Dendritic cell treated with granulocyte-macrophage colony-stimulating factor and Interleukin-4, amounts not matched to agents 40 ng/mL and 50 ng/mL, for 4 days (primary cell): Measurements from ENCODE around the gene HNRNPR.

Experiments
- H3K27ac Mint-ChIP-seq: one replicate; pipeline ENCODE4 v1.8.0; 2022; ENCODE audit warnings: mild to moderate bottlenecking, mixed read lengths
- H3K27me3 Mint-ChIP-seq: one replicate; pipeline ENCODE4 v1.8.0; 2022; ENCODE audit warnings: mild to moderate bottlenecking, mixed read lengths
- H3K36me3 Mint-ChIP-seq: one replicate; pipeline ENCODE4 v1.8.0; 2022; ENCODE audit warnings: low read depth, mixed read lengths
- H3K4me1 Mint-ChIP-seq: one replicate; pipeline ENCODE4 v1.8.0; 2022; ENCODE audit warnings: low read depth, mixed read lengths
- H3K4me3 Mint-ChIP-seq: one replicate; pipeline ENCODE4 v1.8.0; 2022; ENCODE audit warnings: mild to moderate bottlenecking, moderate library complexity, mixed read lengths
- H3K9me3 Mint-ChIP-seq: one replicate; pipeline ENCODE4 v1.8.0; 2022; ENCODE audit warnings: mixed read lengths
- intact Hi-C: fragments of 100-400 bp; cut with micrococcal nuclease; formaldehyde crosslinking; loops from one replicate; pipeline ENCODE4 v1.15.0; 2022

HNRNPR gene

GRCh38 chr1:23357138-23357908 lies 13.2 kb upstream of the HNRNPR start:
- Mint-ChIP-seq H3K36me3 (peaks cover 32% of the 10 kb centered on the region), H3K27me3 (peaks cover 3% of the 10 kb centered on the region), H3K9me3 (peaks cover 38% of the 10 kb centered on the region), H3K27ac (no peak overlapping the region), H3K4me1 (no peaks in the 10 kb centered on the region), H3K4me3 (no peak overlapping the region)
- intact Hi-C loops, result no loop called here

DNA sequence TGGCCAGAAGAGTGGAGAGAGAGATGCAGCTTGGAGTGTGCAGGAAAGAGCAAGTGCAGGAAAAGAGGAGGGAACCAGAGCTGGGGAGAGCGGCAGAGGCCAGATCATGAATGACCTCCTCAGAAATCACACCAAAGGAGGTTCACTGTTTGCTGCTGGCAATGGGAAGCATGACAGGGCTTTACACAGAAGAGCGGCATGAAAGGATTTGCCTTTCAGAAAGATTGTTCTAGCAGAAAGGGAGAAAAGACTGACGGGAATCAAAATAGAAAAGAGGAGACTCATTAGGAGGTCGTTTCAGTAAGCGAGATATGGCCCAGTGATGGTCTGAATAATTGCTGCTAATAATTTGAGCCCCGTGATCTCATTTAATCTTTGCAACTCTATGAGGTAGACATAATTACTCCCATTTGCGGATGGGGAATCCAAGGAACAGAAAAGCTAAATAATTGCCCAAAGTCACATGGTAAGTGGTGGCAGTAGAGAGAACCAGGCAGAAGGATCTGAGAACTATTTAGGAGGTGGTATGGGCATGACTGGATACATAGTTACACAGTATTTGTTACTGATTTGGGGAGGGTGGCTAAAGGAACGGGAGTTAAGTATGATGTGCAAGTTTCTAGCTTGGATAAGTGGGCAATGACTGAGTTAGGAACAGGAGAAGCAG lies 12.5 kb upstream of the HNRNPR start:
- Mint-ChIP-seq H3K4me3 (no peak overlapping the region), H3K27me3 (peaks cover 3% of the 10 kb centered on the region), H3K36me3 (peaks cover 25% of the 10 kb centered on the region), H3K9me3 (peaks cover 31% of the 10 kb centered on the region), H3K4me1 (no peaks in the 10 kb centered on the region), H3K27ac (no peak overlapping the region)
- intact Hi-C loops, result no loop called here

- peaks cover 1% of the 10 kb centered on the region for H3K36me3 Mint-ChIP-seq
- no peaks in the 10 kb centered on the region for H3K4me1 Mint-ChIP-seq
- no peak overlapping the region for H3K27ac Mint-ChIP-seq
- H3K9me3 Mint-ChIP-seq, result peaks cover 7% of the 10 kb centered on the region
- intact Hi-C loops, result no loop called here
- no peak overlapping the region for H3K4me3 Mint-ChIP-seq
- peaks cover 3% of the 10 kb centered on the region for H3K27me3 Mint-ChIP-seq
These were observed 10.2 kb upstream of the HNRNPR start for GRCh38 chr1:23354245-23354644.

DNA sequence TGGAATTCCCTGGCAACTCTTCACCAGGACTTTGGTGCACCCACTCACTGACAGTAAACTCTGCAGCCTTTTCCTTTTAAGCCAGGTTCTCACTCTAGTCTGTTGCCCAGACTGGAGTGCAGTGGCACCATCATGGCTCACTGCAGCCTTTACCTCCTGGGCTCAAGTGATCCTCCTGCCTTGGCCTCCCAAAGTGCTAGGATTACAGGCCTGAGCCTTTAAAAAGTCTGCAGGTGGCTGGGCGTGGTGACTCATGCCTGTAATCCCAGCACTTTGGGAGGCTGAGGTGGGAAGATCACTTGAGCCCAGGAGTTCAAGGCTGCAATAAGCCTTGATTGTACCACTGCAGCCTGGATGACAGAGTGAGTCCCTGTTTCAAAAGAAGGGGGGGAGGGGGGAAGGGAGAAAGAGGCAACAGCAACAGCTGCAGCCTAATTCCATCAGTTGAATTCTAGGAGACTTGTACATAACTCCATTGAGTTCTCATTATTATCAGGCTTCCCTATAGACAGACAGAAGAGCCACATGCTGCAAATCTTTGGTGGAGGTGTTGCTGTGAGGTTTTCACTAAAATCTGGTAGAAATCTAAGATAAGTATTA lies 8.1 kb upstream of the HNRNPR start:
- H3K4me1 Mint-ChIP-seq, result no peaks in the 10 kb centered on the region
- no peak overlapping the region for H3K27ac Mint-ChIP-seq
- H3K4me3 Mint-ChIP-seq, result no peak overlapping the region
- H3K9me3 Mint-ChIP-seq, result no peaks in the 10 kb centered on the region
- no peaks in the 10 kb centered on the region for H3K36me3 Mint-ChIP-seq
- intact Hi-C loops, result no loop called here
- H3K27me3 Mint-ChIP-seq, result peaks cover 3% of the 10 kb centered on the region

GRCh38 chr1:23345920-23346319 lies 1.8 kb upstream of the HNRNPR start:
- Mint-ChIP-seq H3K4me3 (no peak overlapping the region), H3K4me1 (peaks cover 26% of the 10 kb centered on the region), H3K27ac (no peak overlapping the region), H3K9me3 (no peaks in the 10 kb centered on the region), H3K36me3 (peaks cover 7% of the 10 kb centered on the region), H3K27me3 (no peaks in the 10 kb centered on the region)
- intact Hi-C loops, result loop anchor here (2.0 kb wide), 1 partner anchor 57 kb away; no protein-coding TSS in a partner anchor

- Mint-ChIP-seq H3K9me3 (no peaks in the 10 kb centered on the region), H3K36me3 (peaks cover 10% of the 10 kb centered on the region)
These were observed 946 bp upstream of the HNRNPR start for GRCh38 chr1:23344987-23345472.

DNA sequence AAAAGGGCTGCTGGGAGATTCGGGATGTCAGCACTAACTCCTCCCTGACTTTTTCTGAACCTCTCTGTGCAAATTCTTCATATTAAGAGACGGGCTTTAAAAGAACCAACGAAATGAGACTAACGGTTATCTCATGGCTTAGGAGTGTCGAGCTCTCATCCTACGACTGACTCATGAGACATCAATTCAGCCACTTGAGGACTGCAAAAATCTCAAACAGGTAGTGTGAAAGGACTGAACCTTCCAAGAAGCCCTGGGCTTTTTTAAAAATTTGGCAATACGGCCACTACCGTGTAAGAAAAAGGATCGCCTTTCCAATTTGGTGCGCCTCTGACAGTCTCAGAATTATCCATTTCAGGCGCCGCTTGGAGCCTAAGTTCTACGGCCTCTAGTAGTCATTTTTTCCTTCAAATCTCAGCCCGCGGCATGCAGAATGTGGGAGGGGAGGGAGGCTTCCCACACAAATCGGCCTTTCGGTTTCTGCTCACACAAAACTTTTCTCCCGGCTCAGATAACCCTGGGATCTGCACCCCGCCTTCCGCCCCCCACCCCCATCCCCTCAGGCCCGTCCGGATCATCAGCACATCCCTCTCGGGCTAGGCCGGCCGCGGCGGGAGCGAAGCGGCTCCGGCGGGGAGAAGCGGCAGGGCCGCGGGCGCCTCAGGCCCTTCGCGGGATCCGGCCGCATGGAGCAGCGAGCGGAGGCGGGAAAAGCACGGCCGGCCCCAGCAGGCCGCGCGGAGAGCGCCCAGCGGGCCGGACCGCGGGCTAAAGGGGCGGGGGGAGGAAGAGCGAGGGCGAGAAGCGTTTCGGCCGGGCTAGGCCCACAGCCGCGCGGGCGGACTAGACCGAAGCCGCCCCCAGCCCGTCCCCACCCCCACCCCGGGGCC lies 618 bp downstream of the HNRNPR start:
- H3K4me1 Mint-ChIP-seq, result peaks cover 42% of the 10 kb centered on the region
- intact Hi-C loops, result loop anchor here (1.0 to 2.0 kb wide), 2 partner anchors 25 to 59 kb away; no protein-coding TSS in a partner anchor
- peak overlapping the region; percentile 97 for H3K27ac Mint-ChIP-seq
- peak overlapping the region; percentile 88 for H3K4me3 Mint-ChIP-seq
- H3K9me3 Mint-ChIP-seq, result no peaks in the 10 kb centered on the region
- no peaks in the 10 kb centered on the region for H3K27me3 Mint-ChIP-seq
- H3K36me3 Mint-ChIP-seq, result peaks cover 18% of the 10 kb centered on the region

More at GRCh38 chr1:23344987-23345472, 946 bp upstream of the HNRNPR start:
- intact Hi-C loops, result loop anchor here (1.0 to 2.0 kb wide), 2 partner anchors 23 to 58 kb away; no protein-coding TSS in a partner anchor
- Mint-ChIP-seq H3K27me3 (no peaks in the 10 kb centered on the region), H3K4me3 (peak overlapping the region; percentile 88), H3K27ac (peak overlapping the region; percentile 97), H3K4me1 (peaks cover 35% of the 10 kb centered on the region)

DNA sequence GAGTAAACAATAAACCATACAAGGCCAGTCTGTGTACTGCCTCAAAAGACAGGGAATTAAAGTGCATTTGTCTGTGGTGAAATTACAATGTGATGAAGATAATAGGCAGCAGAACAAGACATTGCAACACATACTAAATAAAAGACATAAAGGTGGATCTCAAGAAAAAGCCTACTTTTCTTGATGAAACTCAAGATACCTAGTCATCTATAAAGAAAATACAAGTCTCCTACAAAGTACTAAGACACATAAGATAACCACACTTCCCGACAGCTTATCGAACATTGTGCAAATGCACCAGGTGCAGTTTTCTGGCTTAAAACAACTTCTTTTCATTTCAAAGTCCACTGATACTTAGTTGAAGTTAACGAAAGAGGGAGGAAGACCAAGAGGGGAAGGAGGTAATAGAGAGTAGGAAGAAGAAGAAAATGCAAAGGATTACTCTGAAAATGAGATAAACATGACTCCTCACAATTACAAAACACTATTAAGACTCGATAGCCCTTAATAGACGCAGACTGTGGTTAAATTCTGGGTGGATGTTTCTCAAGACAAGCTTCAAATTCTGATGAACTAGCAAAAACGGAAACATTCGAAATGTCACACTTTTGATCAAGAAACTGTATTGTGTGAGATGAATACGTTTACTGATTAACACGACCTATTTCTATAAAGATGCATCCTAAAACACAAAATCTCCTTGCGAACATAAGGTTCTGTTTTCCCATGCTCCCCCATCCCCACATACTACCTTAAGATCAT lies 2.0 kb downstream of the HNRNPR start:
- no peaks in the 10 kb centered on the region for H3K9me3 Mint-ChIP-seq
- H3K4me1 Mint-ChIP-seq, result peaks cover 51% of the 10 kb centered on the region
- H3K36me3 Mint-ChIP-seq, result peaks cover 27% of the 10 kb centered on the region

GRCh38 chr1:23339632-23340031 lies 4.5 kb downstream of the HNRNPR start:
- no peak overlapping the region for H3K27ac Mint-ChIP-seq
- H3K9me3 Mint-ChIP-seq, result no peaks in the 10 kb centered on the region
- H3K27me3 Mint-ChIP-seq, result no peaks in the 10 kb centered on the region
- peaks cover 46% of the 10 kb centered on the region for H3K4me1 Mint-ChIP-seq
- no peak overlapping the region for H3K4me3 Mint-ChIP-seq
- intact Hi-C loops, result no loop called here
- peaks cover 52% of the 10 kb centered on the region for H3K36me3 Mint-ChIP-seq

More for the DNA sequence above, 2.0 kb downstream of the HNRNPR start:
- H3K4me3 Mint-ChIP-seq, result peak overlapping the region; percentile 88
- H3K27me3 Mint-ChIP-seq, result no peaks in the 10 kb centered on the region
- peak overlapping the region; percentile 97 for H3K27ac Mint-ChIP-seq
- intact Hi-C loops, result no loop called here

GRCh38 chr1:23337869-23338268 lies 6.2 kb downstream of the HNRNPR start:
- no peak overlapping the region for H3K27ac Mint-ChIP-seq
- peaks cover 69% of the 10 kb centered on the region for H3K36me3 Mint-ChIP-seq
- intact Hi-C loops, result no loop called here
- no peaks in the 10 kb centered on the region for H3K27me3 Mint-ChIP-seq
- H3K4me1 Mint-ChIP-seq, result peaks cover 45% of the 10 kb centered on the region
- no peaks in the 10 kb centered on the region for H3K9me3 Mint-ChIP-seq
- H3K4me3 Mint-ChIP-seq, result no peak overlapping the region

DNA sequence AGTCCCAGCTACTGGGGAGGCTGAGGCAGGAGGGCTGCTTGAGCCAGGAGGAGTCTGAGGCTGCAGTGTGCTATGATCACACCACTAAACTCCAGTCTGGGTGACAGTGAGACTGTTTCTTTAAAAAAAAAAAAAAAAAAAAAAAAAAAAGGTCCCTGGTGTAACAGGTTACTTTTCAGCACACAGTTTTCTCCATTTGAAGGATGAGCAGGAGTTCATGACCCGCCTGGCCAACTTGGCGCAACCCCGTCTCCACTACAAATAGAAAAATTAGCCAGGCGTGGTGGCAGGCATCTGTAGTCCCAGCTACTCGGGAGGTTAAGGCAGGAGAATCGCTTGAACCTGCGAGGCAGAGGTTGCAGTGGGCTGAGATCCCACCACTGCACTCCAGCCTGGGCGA lies 12.4 kb downstream of the HNRNPR start:
- no peak overlapping the region for H3K4me3 Mint-ChIP-seq
- no peak overlapping the region for H3K27ac Mint-ChIP-seq
- intact Hi-C loops, result no loop called here

GRCh38 chr1:23330846-23331245 lies 13.2 kb downstream of the HNRNPR start:
- intact Hi-C loops, result no loop called here
- Mint-ChIP-seq H3K27ac (no peak overlapping the region), H3K4me3 (no peak overlapping the region), H3K27me3 (no peaks in the 10 kb centered on the region), H3K36me3 (peaks cover 98% of the 10 kb centered on the region), H3K4me1 (peaks cover 11% of the 10 kb centered on the region), H3K9me3 (no peaks in the 10 kb centered on the region)

More for the DNA sequence above, 12.4 kb downstream of the HNRNPR start:
- peaks cover 11% of the 10 kb centered on the region for H3K4me1 Mint-ChIP-seq
- no peaks in the 10 kb centered on the region for H3K9me3 Mint-ChIP-seq
- H3K27me3 Mint-ChIP-seq, result no peaks in the 10 kb centered on the region
- peaks cover 98% of the 10 kb centered on the region for H3K36me3 Mint-ChIP-seq

- Mint-ChIP-seq H3K9me3 (no peaks in the 10 kb centered on the region), H3K27me3 (no peaks in the 10 kb centered on the region), H3K36me3 (peaks cover 88% of the 10 kb centered on the region), H3K27ac (no peak overlapping the region), H3K4me1 (peaks cover 11% of the 10 kb centered on the region), H3K4me3 (no peak overlapping the region)
- intact Hi-C loops, result loop anchor here (5.0 kb wide), 1 partner anchor 77 kb away; no protein-coding TSS in a partner anchor
These were observed 18.7 kb downstream of the HNRNPR start for GRCh38 chr1:23325393-23325792.
